Measurements from ENCODE around the gene ARID4B.
"Not testable (repeated sequence)": the region's sequence is repeated elsewhere in the genome, so short reads cannot be mapped to it uniquely, and the experiment has no call there.

Gene ARID4B, protein sequence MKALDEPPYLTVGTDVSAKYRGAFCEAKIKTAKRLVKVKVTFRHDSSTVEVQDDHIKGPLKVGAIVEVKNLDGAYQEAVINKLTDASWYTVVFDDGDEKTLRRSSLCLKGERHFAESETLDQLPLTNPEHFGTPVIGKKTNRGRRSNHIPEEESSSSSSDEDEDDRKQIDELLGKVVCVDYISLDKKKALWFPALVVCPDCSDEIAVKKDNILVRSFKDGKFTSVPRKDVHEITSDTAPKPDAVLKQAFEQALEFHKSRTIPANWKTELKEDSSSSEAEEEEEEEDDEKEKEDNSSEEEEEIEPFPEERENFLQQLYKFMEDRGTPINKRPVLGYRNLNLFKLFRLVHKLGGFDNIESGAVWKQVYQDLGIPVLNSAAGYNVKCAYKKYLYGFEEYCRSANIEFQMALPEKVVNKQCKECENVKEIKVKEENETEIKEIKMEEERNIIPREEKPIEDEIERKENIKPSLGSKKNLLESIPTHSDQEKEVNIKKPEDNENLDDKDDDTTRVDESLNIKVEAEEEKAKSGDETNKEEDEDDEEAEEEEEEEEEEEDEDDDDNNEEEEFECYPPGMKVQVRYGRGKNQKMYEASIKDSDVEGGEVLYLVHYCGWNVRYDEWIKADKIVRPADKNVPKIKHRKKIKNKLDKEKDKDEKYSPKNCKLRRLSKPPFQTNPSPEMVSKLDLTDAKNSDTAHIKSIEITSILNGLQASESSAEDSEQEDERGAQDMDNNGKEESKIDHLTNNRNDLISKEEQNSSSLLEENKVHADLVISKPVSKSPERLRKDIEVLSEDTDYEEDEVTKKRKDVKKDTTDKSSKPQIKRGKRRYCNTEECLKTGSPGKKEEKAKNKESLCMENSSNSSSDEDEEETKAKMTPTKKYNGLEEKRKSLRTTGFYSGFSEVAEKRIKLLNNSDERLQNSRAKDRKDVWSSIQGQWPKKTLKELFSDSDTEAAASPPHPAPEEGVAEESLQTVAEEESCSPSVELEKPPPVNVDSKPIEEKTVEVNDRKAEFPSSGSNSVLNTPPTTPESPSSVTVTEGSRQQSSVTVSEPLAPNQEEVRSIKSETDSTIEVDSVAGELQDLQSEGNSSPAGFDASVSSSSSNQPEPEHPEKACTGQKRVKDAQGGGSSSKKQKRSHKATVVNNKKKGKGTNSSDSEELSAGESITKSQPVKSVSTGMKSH (N-terminal part only)

DNA sequence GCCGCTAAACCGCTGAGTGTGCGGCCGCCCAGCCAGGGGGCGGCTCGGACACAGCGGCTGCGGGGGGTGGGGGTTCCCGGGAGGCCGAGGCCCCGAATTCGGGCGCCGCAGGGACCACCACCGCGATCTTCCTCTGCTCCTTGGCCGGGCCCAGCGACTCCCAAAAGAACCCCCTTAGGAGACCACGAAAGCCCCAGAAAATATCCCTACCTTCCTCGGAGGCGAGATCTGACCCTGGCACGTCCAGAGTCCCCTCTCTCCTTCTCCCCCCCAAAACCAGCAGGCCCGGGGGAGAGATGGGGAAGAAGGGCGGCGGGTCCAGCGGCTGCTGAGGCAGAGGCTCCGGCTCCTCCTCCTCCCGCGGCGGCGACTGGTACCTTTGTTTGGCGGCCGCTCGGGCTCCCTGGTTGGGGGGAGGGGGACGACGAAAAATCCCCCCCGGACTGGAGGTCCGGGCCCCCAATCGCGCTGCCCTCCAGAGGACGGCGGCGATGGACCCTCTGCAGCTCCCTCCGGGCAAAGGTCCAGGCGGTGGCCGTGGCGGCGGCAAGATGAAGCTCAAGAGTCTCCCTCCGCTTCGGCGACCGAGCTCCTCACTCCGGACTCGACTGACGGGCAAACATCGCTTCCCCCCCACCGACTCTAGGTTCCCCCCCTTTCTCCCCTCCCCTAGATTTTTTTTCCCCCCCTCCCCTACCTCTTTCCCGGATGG is at the start of gene ARID4B:
TSS of gene ARID4B (minus strand) at position 621 of the 712 bp plus-strand sequence. CDS start 1,260 bp downstream, outside the sequence.
- no peak for DNase-seq (ENCODE audit: low read depth, low spot score)

GRCh38 chr1:235375919-235376605 is 48.1 kb upstream of the ARID4B start:
- DNase-seq (ENCODE audit: low read depth, low spot score): no peak

GRCh38 chr1:235369802-235370201 is 41.8 kb upstream of the ARID4B start:
- no peak for DNase-seq (ENCODE audit: low read depth, low spot score)

DNA sequence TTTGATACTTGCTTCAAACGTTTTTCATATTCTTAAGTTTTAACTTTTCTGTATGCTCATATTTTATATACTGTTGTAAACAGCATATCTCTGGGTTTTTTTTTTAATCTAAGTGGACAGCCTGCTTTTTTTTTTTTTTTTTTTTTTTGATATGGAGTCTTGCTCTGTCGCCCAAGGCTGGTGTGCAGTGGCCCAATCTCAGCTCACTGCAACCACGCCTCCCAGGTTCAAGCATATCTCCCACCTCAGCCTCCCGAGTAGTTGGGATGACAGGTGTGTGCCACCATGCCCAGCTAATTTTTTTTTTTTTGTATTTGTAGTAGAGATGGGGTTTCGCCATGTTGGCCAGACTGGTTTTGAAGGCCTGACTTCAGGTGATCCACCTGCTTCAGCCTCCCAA is 40.4 kb upstream of the ARID4B start:
- no peak for DNase-seq (ENCODE audit: low read depth, low spot score)

GRCh38 chr1:235367000-235367908 is 39.3 kb upstream of the ARID4B start, which contains the start of gene TBCE:
TSS of gene TBCE (plus strand) at chr1:235367427. CDS start at chr1:235380050, 12,623 bp downstream.
- DNase-seq (ENCODE audit: low read depth, low spot score): peak; percentile 99

DNA sequence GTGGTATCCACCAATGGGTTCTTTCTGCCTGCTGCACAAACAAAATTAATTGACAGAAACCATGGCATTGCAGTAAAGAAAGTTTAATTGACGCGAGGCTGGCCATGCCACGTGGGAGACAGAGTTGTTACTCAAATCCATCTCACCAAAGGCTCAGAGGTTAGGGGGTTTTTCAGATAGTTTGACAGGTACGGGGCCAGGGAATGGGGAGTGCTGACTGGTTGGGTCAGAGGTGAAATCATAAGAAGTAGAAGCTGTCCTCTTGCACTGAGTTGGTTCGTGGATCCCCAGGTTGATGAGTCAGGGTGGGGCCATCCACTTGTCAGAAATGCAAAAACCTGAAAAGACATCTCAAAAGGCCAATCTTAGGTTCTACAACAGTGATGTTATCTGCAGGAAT is 38.3 kb upstream of the ARID4B start:
- DNase-seq (ENCODE audit: low read depth, low spot score): no peak

- not testable (repeated sequence) for DNase-seq (ENCODE audit: low read depth, low spot score)
Observed at GRCh38 chr1:235364189-235364588, 36.2 kb upstream of the ARID4B start.

GRCh38 chr1:235358899-235359298 is 30.9 kb upstream of the ARID4B start:
- DNase-seq (ENCODE audit: low read depth, low spot score): no peak

DNA sequence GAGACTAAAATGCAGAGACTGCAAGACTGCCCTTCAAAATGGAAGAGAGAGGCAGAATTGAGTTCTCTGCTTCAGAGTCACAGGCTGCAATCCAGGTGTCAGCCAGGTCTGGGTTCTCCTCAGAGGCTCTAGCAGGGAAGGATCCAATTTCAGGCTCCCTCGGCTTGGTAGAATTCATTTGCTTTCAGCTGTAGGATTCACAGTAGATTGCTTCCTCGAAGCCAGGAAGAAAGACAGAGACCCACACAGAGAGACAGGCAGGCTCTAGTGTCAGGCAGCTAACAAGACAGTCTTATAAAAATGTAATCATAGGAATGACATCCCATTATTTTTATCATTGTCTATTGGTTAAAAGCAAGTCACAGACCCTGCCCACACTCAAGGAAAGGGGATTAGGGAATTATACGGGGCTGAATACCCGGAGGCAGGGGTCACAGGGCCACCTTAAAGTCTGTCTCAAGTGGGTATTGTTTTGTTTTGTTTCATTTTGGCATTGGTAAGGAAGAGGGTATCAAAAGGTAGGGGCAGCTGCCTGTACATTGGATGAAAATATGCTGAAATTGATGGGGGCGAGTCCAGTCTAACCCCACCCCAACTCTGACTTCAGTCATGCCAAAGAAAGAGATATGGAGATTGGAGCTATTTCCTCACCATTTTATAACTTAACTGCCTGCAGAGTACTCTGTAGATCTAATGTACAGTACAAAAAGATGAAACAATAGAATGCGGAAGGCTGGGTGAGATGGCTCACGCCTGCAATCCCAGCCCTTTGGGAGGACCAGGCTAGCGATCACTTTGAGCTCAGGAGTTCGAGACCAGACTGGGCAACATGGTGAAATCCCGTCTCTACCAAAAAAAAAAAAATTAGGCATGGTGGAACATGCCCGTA is 29.8 kb upstream of the ARID4B start:
- peak; percentile 44 for DNase-seq (ENCODE audit: low read depth, low spot score)

DNA sequence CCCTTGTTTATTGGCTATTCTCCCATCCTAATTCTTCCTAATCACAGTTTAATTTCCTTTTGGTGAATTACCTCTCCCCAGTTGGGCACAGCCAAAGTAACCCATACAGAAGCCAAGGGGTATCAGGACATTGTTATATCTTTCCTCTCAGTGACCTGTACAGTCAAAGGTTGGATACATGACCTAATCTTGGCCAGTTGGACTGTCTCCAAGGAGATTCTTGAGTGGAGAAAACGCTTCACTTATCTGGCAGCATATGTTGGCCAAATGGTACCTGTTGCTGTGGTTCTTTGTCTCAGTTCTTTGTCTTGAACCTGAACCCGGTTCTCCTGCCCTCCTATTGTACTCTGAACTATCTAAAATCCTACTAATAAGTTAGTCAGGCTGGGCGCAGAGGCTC is 23.9 kb upstream of the ARID4B start:
- DNase-seq (ENCODE audit: low read depth, low spot score): no peak

- DNase-seq (ENCODE audit: low read depth, low spot score): no peak
Observed at GRCh38 chr1:235351441-235351840, 23.5 kb upstream of the ARID4B start.

GRCh38 chr1:235343726-235344125 is 15.7 kb upstream of the ARID4B start:
- DNase-seq (ENCODE audit: low read depth, low spot score): no peak

- no peak for DNase-seq (ENCODE audit: low read depth, low spot score)
Observed at GRCh38 chr1:235342471-235342870, 14.5 kb upstream of the ARID4B start.

GRCh38 chr1:235342039-235342438 is 14.1 kb upstream of the ARID4B start:
- no peak for DNase-seq (ENCODE audit: low read depth, low spot score)

DNA sequence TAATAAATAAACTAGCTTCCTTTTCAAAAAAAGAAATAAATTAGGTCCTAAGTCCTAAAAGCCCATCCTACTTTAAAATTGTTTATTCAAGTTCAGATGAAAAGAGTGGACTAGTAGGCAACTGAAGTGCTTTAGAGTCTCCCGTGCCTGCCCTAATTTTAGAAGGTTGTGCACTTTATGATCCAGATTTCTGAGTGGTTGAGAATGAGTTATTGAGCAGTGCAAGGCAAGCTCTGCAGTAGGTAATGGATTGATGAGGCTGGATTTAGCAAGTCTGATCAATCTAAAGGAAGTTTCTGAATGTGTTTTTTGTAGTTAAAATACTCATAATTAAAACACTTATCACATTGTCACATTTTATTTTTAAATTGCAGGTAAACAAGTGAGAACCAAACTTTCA is 13.4 kb upstream of the ARID4B start:
- no peak for DNase-seq (ENCODE audit: low read depth, low spot score)

GRCh38 chr1:235339746-235340145 is 11.8 kb upstream of the ARID4B start:
- no peak for DNase-seq (ENCODE audit: low read depth, low spot score)

GRCh38 chr1:235336903-235337302 is 8.9 kb upstream of the ARID4B start:
- no peak for DNase-seq (ENCODE audit: low read depth, low spot score)

GRCh38 chr1:235331401-235331800 is 3.4 kb upstream of the ARID4B start:
- DNase-seq (ENCODE audit: low read depth, low spot score): no peak

- DNase-seq (ENCODE audit: low read depth, low spot score): no peak
Observed at GRCh38 chr1:235330918-235331285, 2.9 kb upstream of the ARID4B start.
